ELF-1 (cell line): ENCODE data around the gene VPS37C.

ENCODE experiments used
- DNase-seq: peaks from one replicate; pipeline ENCODE4 v3.0.0-alpha.2; 2016; ENCODE audit warnings: low read depth, low spot score

The VPS37C gene

DNA sequence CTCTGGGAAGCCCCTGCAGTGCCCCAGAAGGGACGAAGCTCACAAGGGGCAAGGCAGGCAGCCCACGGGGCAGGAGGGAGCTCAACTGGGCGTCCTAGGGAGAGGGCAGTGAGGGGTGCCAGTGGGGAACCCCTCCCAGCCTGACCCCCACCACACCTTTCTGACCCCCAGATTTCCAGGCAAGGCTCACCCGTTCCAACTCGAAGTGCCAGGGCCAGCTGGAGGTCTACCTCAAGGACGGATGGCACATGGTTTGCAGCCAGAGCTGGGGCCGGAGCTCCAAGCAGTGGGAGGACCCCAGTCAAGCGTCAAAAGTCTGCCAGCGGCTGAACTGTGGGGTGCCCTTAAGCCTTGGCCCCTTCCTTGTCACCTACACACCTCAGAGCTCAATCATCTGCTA lies 43.2 kb downstream of the VPS37C start:
- no peak for DNase-seq

DNA sequence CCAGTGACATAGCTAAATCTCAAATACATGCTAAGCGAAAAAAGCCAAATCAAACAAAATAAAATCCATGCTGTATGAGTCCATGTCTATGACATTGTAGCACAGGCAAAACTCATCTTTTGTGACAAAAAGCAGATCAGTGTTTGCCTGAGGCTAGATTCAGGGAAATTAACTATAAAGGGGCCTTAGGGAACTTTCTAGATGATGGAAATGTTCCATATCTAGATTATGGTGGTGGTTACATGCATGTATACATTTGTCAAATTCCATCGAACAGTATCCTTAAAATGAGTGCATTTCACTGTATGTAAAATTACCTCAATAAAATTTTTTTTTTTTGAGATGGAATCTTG lies 44.1 kb downstream of the VPS37C start:
- DNase-seq, result no peak

GRCh38 chr11:61116426-61117167 lies 44.6 kb downstream of the VPS37C start:
- no peak for DNase-seq

- no peak for DNase-seq
Measured at GRCh38 chr11:61115498-61116224, 45.6 kb downstream of the VPS37C start.

DNA sequence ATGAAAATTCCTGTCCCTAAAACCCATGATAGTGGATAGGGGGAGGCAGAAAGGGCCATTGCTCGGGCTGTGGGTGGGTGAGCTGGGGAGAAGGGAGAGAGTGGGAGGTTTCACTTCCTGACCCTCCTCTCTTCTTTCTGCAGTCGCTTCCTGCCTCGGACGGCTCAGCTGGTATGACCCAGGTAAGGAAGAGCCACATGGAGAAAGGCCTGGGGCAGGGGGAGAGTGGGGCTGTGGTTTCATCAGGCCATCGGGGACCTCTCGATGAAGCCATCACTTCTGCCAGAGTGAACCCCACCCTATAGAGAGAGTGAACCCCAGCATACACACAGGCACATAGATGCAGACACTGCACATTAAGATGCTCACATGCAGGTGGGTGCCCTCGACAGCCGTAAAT lies 46.3 kb downstream of the VPS37C start:
- no peak for DNase-seq

- no peak for DNase-seq
Measured at GRCh38 chr11:61113201-61113600, 48.0 kb downstream of the VPS37C start.

GRCh38 chr11:61112575-61112974 lies 48.7 kb downstream of the VPS37C start:
- DNase-seq, result no peak

DNA sequence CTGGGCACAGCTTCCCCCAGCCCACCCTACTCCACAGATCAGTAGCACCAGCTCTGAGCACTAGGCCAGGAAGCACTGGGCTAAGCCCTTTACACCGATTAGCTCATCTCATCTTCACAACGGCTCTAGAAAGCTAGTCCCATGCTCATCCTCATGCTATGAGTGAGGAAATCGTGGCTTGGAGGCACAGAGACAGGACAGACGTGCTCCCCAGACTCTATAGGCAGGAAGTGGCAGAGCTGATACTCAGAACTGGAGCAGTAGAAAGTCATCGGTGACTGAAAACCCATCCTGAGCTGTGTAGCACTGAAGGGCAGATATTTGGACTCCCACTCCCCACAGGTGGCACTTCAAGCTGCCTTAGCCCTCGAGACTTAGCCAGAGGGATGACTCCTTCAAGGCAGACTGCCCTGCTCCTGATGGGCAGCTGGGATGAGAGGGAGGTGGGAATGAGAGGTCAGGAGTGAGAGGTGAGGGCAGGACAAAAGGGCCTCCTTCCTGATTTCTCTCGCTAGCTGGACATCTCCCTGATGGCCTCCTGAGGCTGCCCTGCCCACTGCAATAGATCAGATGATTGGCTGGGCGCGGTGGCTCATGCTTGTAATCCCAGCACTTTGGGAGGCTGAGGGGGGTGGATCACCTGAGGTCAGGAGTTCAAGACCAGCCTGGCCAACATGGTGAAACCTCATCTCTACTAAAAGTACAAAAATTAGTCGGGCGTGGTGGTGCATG lies 49.3 kb downstream of the VPS37C start:
- no peak for DNase-seq

GRCh38 chr11:61111050-61111435 lies 50.2 kb downstream of the VPS37C start:
- no peak for DNase-seq

GRCh38 chr11:61110255-61111049 lies 50.8 kb downstream of the VPS37C start:
- no peak for DNase-seq

GRCh38 chr11:61109671-61110070 lies 51.6 kb downstream of the VPS37C start:
- no peak for DNase-seq

DNA sequence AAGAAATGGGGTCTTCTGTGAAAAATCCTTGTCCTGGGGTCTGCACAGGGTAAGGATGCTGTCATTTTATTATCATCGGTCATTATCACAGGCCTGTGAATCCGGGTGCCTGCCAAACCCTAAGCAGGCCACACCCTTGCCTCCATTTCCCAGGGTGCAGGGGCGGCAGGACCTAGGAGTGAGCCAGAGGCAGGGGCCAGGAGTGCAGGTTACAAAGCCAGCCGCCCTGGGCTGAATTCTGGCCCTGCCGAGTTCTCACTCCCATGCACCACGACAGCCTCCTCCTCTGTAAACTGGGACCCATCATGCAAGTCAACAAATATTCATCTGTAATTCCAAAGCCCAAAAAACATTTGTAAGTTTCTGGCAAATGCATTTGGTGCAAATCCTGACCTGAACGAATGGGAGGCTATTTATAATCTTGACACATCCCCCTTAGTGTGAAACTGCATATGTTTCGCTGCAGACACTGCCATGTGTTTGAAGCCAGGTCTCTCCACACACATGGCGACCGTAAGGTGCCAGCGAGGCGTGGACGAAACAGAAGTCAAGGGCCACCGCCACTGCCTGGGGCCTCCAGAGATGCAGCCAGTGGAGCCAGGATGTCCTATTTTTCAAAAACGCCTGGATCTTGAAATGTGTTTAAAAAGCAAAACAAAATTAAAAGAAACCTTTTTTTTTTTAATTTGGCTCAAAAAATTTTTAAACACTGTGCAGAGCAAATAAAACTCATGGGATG lies 52.2 kb downstream of the VPS37C start:
- DNase-seq, result no peak

DNA sequence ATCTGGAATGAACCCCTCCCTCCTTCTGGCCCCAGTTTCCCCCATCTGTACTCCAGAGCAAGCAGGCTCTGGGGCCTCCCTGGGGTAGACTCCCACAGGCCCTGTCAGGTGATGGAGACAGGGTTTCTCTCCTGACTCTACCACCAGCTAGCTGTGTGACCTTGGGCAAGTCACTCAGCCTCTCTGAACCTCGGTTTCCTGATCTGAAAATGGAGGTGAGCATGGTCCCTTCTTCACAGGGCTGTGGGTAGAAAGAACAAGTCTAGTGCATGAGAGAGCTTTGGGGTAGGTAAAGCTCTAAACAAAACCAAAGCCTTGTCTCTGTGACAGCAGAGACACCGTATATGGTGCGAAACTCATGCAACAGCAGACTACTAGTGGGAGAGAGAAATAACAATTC lies 53.3 kb downstream of the VPS37C start:
- no peak for DNase-seq

DNA sequence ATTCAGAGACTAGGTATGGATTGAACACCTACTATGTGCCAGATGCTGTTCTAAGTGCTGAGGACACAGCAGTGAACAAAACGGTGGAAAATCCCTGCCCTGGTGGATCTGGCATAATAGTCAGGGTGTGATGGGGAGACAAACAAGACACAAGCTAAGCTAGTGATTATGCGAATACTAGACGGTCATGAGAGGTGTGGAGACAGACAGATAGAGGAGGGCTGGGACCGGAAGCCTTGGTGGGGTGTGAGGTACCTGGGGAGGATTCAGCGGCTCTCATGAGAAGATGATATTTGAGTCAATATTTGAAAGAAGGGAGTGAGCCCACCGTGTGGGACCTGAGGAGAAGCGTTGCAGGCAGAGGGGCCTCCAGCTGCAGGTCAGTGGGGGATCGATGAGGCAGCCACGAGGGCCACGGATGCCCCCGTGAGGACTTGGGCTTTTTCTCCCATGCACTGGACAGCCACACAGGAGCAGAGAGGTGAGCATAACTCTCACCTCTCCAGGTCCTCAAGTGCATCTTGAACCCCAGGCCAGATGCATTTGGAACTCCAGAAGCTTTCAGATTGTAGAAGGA lies 54.2 kb downstream of the VPS37C start:
- DNase-seq, result no peak

- no peak for DNase-seq
Measured at GRCh38 chr11:61106296-61106695, 54.9 kb downstream of the VPS37C start.

- no peak for DNase-seq
Measured at GRCh38 chr11:61104963-61105362, 56.3 kb downstream of the VPS37C start.

- DNase-seq, result no peak
Measured at GRCh38 chr11:61103851-61104423, 57.3 kb downstream of the VPS37C start.

DNA sequence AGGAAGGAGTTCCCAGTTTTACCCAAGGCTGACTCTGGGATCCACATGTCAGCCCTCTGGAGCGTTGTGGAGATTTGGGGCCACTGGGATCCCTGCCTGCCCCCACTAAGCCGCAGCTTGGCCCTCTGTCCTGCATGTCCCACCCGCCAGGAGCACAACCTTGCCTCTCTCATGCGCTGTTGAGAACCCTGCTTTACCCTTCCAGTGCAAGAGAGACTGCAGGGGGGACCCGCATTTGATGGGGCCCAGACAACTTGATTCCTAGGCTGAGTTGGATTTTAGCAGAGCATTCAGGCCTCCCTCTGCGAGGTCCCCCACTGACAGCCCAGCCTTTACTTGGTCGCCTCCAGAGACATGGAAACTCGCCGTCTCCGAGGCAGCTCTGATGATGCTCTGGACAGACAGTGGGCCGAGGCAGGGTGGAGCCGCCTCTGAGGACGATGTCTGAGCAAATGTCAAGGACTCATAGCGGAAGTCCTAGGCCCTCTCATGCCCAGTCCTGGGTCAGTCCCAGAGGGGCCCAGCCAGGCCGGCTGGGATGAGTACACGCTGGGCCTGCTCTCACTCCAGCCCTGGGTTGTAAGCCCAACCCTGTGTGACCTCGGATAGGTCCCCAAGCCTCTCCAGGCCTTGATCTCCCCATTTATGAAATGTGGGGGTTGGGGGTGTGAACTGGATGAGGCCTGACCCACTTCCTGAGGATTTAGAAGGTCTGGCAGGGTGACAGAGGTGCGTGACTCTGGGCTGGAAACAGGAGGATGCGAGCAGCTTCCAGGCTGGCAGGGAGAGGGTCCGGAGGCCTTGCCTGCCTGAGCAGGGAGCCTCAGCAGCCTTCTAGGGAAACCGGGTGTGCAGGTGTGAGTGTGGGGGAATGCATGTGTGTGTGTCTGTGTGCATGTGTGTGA lies 58.3 kb downstream of the VPS37C start:
- DNase-seq, result no peak

DNA sequence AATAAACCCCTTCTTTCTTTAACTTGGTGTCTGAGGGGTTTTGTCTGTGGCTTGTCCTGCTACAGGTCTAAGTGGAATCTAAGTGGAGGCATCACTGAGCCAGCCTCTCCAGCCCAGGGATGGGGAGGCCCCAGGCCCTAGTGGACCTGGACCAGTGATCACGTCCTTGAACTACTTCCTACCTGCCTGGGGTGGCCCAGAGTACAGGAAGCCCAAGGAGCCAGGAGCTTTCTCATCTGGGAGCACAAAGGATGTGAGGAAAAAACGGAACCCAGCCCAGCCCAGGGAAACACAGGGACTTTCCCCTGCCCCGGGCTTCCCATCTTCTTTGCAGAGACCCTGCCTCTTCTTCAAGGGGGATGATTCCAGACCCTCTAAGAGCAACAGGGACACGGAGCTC lies 62.4 kb downstream of the VPS37C start:
- no peak for DNase-seq
